Right ventricle myocardium superior (tissue), 1 donor: Measurements from ENCODE around the gene TKFC. TPM values are rescaled to one million over a fixed set of nuclear protein-coding genes. Genes with fewer than 3 reads are reported as not detected.

ENCODE experiments used
- ATAC-seq: fragments of 200-7000 bp; cut with Tn5 transposase; one replicate; pipeline ENCODE4 v1.9.1; 2020; ENCODE audit warnings: mild to moderate bottlenecking; ENCODE audit not compliant: poor library complexity
- DNase-seq: peaks from one replicate; pipeline ENCODE4 v3.0.0-alpha.2; 2020
- intact Hi-C: fragments of 100-400 bp; cut with DNase I; formaldehyde crosslinking; loops from one replicate; pipeline ENCODE4 v1.11.2; 2022
- total RNA-seq: library from RNA; stranded (reverse); fragmentation: NEBNext Ultra II Directional; extraction: Animal tissue kit (Norgen Biotek cat#: 25700); gene quantifications from one replicate; pipeline ENCODE4 v1.2.1, GENCODE V29; 2021
- donor health status: DM: no; HTN: yes; CAD: no; lungs with severe emphysema.

TKFC gene
- total RNA-seq, 1 donor from 2014 or later, result 12.9 TPM

- ATAC-seq, result no peak
- no peak for DNase-seq
- intact Hi-C loops, result no loop called here
Observed at GRCh38 chr11:61341706-61342105, 8.7 kb downstream of the TKFC start.

- ATAC-seq (no peak), DNase-seq (no peak)
- intact Hi-C loops, result no loop called here
Observed at GRCh38 chr11:61342207-61342803, 9.3 kb downstream of the TKFC start.

- DNase-seq (no peak), ATAC-seq (no peak)
- intact Hi-C loops, result no loop called here
Observed at GRCh38 chr11:61343792-61344745, 11.0 kb downstream of the TKFC start.

DNA sequence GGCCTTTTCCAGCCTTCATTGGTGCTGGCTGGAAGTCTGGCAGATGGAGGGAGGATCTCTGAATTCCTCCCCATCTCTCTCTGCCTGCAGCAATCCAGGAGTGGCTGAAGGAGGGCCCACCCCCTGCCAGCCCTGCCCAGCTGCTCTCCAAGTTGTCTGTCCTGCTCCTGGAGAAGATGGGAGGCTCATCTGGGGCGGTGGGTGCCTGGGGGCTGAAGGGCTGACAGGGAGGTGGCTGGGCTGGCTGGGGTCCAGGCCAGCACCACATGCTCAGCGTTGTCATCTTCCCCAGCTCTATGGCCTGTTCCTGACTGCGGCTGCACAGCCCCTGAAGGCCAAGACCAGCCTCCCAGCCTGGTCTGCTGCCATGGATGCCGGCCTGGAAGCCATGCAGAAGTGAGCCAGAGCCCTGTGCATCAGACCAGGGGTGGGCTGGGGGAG, 12.2 kb downstream of the TKFC start:
- no peak for ATAC-seq
- intact Hi-C loops, result no loop called here
- no peak for DNase-seq

- ATAC-seq, result no peak
- DNase-seq, result no peak
- intact Hi-C loops, result no loop called here
Observed at GRCh38 chr11:61345954-61346843, 13.2 kb downstream of the TKFC start.

DNA sequence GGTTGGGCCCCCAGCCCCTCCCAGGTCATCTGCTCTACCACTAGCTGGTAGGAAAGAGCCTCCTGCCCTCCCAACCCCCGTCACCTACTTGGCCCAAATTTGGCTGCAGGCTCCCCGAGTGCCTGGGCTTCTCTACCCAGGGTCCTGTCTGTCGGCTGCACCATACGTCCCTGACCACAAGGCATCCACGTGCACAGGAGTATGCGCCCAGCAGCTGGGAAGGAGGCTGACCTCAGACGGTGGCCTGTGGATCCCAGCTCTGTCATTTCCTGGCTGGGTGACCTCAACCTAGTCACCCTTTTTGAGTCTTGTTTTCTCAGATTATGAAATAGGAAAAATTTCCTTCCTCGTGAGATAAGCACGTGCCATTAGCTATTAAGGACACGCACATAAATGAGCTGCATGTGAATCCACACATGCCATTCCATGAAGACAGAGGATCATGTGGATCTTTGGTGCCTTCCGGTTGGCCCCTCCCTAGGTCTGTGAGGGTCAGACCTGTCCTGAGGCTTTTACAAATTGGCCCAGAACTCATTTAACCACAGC, 15.0 kb downstream of the TKFC start:
- no peak for DNase-seq
- intact Hi-C loops, result no loop called here
- ATAC-seq, result peak; percentile 30

DNA sequence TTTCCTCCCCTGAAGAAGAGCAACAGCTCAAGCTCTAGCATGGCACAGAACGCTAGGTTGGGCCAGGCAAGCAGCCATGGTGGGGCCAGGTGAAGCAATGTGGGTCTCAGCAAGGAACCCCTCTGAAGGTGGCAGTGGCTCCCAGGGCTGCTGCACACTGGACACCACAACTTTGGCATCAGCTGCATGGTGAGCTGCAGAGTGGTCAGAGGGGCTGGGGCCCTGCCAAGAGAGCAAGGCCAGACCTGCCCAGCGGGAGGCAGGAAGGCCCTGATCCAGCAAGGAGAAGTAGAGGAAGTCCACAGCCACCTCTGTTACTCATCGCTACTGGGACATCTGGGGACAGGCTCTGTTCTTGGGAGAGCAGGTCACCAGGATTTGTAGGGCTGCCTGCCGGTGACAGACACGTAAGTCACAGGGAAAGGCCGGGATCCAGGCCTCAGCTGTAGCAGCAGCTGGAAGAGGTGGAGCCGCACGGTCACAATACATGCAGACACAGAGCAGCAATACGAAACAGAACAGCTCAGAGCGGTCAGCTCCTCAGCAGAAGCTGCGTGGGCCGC, 16.2 kb downstream of the TKFC start:
- DNase-seq (no peak), ATAC-seq (no peak)
- intact Hi-C loops, result no loop called here

DNA sequence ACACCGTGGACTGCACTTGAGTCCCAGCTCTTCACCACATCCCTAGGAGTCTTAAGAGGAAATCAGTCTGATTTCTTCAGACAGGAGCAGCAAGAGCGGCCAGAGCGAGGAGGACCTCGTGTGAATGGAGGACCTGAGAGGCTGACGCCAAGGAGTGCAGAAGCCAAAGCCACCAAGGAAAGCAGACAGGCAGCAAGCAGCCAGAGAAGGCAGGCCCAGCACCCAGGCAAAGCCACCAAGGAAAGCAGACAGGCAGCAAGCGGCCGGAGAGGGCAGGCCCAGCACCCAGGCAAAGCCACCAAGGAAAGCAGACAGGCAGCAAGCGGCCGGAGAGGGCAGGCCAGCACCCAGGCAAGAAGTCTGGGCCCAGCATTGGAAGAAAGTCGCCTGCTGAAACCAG, 16.9 kb downstream of the TKFC start:
- ATAC-seq (no peak), DNase-seq (no peak)
- intact Hi-C loops, result no loop called here

- intact Hi-C loops, result no loop called here
- ATAC-seq, result no peak
- DNase-seq, result no peak
Observed at GRCh38 chr11:61350336-61350735, 17.3 kb downstream of the TKFC start.

DNA sequence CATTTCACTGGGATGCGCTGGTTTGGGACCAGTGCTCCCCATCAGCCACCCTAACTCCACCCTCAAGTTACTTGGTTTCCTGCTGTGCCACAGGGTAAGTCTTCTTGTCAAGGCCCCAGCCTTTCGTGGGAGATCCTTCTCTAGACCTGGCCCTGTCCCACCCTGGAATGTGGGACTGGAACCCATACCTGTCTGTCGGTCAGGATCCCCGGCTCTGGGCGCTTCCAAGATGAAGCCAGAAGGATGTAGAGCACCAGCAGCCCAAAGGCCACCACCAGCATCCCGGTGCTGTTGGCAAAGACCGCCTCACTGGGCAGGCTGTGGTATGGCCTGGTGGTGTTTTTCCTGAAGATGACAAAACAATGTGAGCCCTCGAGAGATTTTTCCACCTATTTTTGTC, 17.8 kb downstream of the TKFC start:
- intact Hi-C loops, result no loop called here
- no peak for ATAC-seq

DNA sequence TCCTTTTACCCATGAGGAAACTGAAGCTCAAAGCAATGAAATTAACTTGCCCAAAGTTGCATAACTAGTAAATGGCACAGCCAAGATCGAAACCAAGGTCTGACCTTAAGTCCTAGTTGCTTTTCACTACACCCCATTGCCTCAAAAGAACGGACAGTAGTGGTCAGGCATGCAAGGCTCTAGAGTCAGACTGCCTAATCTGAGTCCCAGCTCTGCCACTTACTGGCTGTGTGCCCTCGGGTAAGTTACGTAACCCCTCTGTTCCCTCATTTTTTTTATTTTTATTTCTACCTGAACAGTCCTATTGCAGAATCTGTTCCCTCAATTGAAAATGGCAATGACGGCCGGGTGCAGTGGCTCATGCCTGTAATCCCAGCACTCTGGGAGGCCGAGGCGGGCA, 19.0 kb downstream of the TKFC start:
- intact Hi-C loops, result no loop called here
- ATAC-seq, result no peak

More for the DNA sequence above, 17.8 kb downstream of the TKFC start:
- DNase-seq, result no peak

GRCh38 chr11:61353131-61354067, 20.4 kb downstream of the TKFC start:
- no peak for ATAC-seq
- intact Hi-C loops, result no loop called here
- DNase-seq, result no peak

More for the DNA sequence above, 19.0 kb downstream of the TKFC start:
- no peak for DNase-seq

GRCh38 chr11:61354208-61354607, 21.2 kb downstream of the TKFC start:
- DNase-seq (no peak), ATAC-seq (no peak)
- intact Hi-C loops, result no loop called here

GRCh38 chr11:61356706-61357105, 23.7 kb downstream of the TKFC start:
- ATAC-seq (no peak), DNase-seq (no peak)
- intact Hi-C loops, result no loop called here

- ATAC-seq (no peak), DNase-seq (no peak)
- intact Hi-C loops, result no loop called here
Observed at GRCh38 chr11:61357233-61357893, 24.3 kb downstream of the TKFC start.

- intact Hi-C loops, result no loop called here
- no peak for ATAC-seq
- no peak for DNase-seq
Observed at GRCh38 chr11:61357894-61358239, 24.8 kb downstream of the TKFC start.

- no peak for ATAC-seq
- DNase-seq, result no peak
- intact Hi-C loops, result no loop called here
Observed at GRCh38 chr11:61358566-61358965, 25.5 kb downstream of the TKFC start.
